Measurements from ENCODE around the gene DOCK8.

DNA sequence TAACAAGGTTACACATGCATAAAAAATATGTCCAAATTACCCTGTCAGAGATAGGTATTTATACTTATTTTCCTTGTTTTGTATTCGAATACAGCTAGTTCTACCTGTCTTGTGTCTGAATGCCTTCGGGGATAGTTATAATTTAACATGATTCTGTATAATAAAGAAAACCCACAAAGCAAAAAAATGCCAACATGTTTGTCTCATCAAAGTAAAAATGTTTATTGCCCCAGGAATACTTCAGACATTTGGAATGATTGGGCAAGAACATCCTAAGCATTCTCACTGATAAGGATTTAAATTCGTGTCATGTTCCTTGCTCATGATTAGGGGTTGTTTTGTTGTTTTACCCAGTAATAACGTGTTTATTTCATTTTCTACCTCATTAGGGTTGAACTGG, 74.5 kb downstream of the DOCK8 start:
- TF ChIP-seq POLR2A (IDR thresholded peaks at IDR 0.05) (no peak), CTCF (IDR thresholded peaks at IDR 0.05) (no peak)
